GM12865 (cell line): ENCODE data around the gene RHBDD1.
A peak's percentile ranks its signal among the peaks of the same experiment; 100 is the strongest.

Experiments
- DNase-seq: peaks from one replicate; pipeline ENCODE4 v3.0.0; 2010; ENCODE audit warnings: low read depth
- H3K4me3 ChIP-seq: 2 replicates; pipeline ENCODE4 v1.5.1; 2011; ENCODE audit warnings: mild to moderate bottlenecking, low read depth, low read length, control low read depth
- CTCF ChIP-seq: IDR thresholded peaks from 2 replicates; pipeline ENCODE4 v1.5.1; 2011; ENCODE audit warnings: low read length, control low read depth, low read depth, inconsistent platforms; ENCODE audit not compliant: insufficient read depth; ENCODE audit errors: missing control alignments

RHBDD1 gene

DNA sequence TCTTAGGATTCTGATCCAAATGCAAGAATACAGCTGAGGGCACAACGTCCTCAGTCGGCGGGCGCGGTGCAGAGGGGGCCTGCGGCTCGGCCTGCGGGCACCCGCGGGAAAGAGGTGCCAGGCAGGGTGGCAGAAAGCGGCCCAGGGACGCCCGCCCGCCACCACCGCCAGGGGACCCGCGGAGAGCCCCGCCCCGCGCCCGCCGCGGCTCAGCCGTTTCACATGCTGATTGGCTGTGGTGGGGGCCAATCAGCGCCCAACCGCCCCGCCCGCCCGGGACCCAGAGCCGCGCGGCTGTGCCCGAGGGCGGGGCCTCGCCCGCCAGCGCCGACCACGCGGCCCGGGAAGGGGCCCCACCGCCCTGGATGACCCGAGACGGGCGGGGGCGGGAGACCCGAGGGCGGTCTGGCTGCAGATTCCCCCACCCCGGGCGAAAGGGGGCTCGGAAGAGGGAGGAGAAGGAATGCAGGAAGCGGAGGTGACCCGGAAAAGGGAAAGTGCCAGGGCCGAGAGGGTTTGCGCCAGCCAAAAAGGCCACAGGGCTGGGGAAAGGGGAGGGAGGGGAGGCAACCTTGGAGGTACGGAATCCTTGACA is 44.3 kb upstream of the RHBDD1 start:
- peak; percentile 93 for DNase-seq
- H3K4me3 ChIP-seq: peak overlapping the region; percentile 89
- peak; percentile 46 for TF ChIP-seq CTCF

- no peak for TF ChIP-seq CTCF
- peak overlapping the region; percentile 89 for H3K4me3 ChIP-seq
- no peak for DNase-seq
These were observed 43.5 kb upstream of the RHBDD1 start for GRCh38 chr2:226792155-226792881.

GRCh38 chr2:226793646-226794045 is 42.2 kb upstream of the RHBDD1 start:
- TF ChIP-seq CTCF: no peak
- no peak for DNase-seq
- H3K4me3 ChIP-seq: no peak overlapping the region

GRCh38 chr2:226794196-226794661 is 41.6 kb upstream of the RHBDD1 start:
- DNase-seq: no peak
- no peak overlapping the region for H3K4me3 ChIP-seq
- TF ChIP-seq CTCF: no peak

DNA sequence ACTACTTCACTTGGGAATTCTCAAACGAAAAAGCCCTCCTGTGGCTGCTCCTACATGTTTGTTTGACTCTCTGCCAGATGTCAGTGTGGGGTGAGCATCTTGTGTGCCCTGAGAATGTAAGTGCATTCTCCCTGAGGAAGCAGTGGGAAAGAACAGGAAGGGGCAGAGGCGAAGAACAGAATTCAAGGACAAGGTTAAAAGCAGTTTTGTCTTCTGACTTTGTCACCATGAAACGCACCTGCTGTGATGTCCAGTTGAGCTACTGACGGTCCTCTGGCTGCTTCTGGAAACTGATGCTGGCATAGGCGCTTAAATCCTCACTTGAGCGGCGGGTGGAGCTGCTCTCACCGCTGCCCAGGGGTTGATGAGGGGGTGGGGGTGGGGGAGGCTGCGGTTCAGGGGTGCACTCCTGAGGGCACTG is 41.1 kb upstream of the RHBDD1 start:
- DNase-seq: no peak
- no peak overlapping the region for H3K4me3 ChIP-seq
- no peak for TF ChIP-seq CTCF

GRCh38 chr2:226795281-226796011 is 40.4 kb upstream of the RHBDD1 start:
- H3K4me3 ChIP-seq: no peak overlapping the region
- DNase-seq: no peak
- TF ChIP-seq CTCF: no peak
